K562 (cell line): Measurements from ENCODE around the gene CPNE6. TPM values are rescaled to one million over a fixed set of nuclear protein-coding genes. Genes with fewer than 3 reads are reported as not detected.
"Not testable (repeated sequence)": the region's sequence is repeated elsewhere in the genome, so short reads cannot be mapped to it uniquely, and the experiment has no call there.

Experiments used
- ATAC-seq: fragments of 200-7000 bp; cut with Tn5 transposase; 3 replicates; pipeline ENCODE4 v1.9.1; 2020; ENCODE audit warnings: moderate library complexity
- BruUV-seq: library from RNA; stranded (reverse); fragments of 400-500 nt; replicated peaks from 2 replicates; lab custom pipeline; 2021; lab: Mats Ljungman, UMichigan
- CTCF ChIA-PET: fragments of 300-600 bp; formaldehyde crosslinking; extraction: SDS; loops from one replicate; lab custom pipeline; 2021; ENCODE audit warnings: low intra/inter-chr PET ratio; lab: Yijun Ruan, JAX
- POLR2A ChIA-PET: fragments of 300-600, 350-650 bp; sonication (Branson Sonifier 250); formaldehyde crosslinking; extraction: SDS; loops from one replicate; lab custom pipeline; 2021; ENCODE audit warnings: antibody characterized with exemption, inconsistent platforms; lab: Yijun Ruan, JAX
- DNase-seq, 4 experiments: peaks; one replicate each; pipeline versions ENCODE4 v3.0.0 to v3.0.0-alpha.2; 2011 to 2018; ENCODE audit warnings: low spot score in 3 of 4, mixed read lengths in 3 of 4; ENCODE audit errors: extremely low read depth in 1 of 4
- FAIRE-seq: peaks from 2 replicates; lab custom pipeline; 2011; peaks lifted over from hg19 to GRCh38; lab: Jason Lieb, UNC
- H2AFZ ChIP-seq: 2 replicates; pipeline ENCODE4 v1.6.0; 2011; ENCODE audit warnings: low read depth, low read length, control low read depth, inconsistent platforms
- H3K27ac ChIP-seq: fragments of 200-600 bp; 3 replicates; pipeline ENCODE4 v1.8.0; 2011; ENCODE audit warnings: low read depth, mild to moderate bottlenecking, control low read depth, inconsistent platforms, low read length, moderate library complexity, mixed read lengths; ENCODE audit errors: extremely low read depth
- H3K27me3 ChIP-seq, 2 experiments: fragments of 300-600 bp in 1 of 2; 2 replicates in 1 of 2; 3 replicates in 1 of 2; pipeline versions ENCODE4 v1.6.0 to v1.8.0; 2011; ENCODE audit warnings: inconsistent platforms in 2 of 2, low read length in 2 of 2, mild to moderate bottlenecking in 1 of 2, mixed read lengths in 1 of 2, moderate library complexity in 1 of 2; ENCODE audit not compliant: control insufficient read depth in 2 of 2, insufficient read depth in 2 of 2
- H3K36me3 ChIP-seq: fragments of 300-600 bp; 3 replicates; pipeline ENCODE4 v1.8.0; 2011; ENCODE audit warnings: mild to moderate bottlenecking, low read length, inconsistent platforms; ENCODE audit not compliant: control insufficient read depth, insufficient read depth
- H3K4me1 ChIP-seq, 2 experiments: fragments of 200-600 bp in 1 of 2; replicated peaks in 1 of 2; 2 replicates in 1 of 2; 3 replicates in 1 of 2; pipeline versions ENCODE4 v1.5.1 to v1.8.0; 2011; ENCODE audit warnings: inconsistent platforms in 2 of 2, low read length in 2 of 2, mild to moderate bottlenecking in 1 of 2, mixed read lengths in 1 of 2, moderate library complexity in 1 of 2; ENCODE audit not compliant: control insufficient read depth in 2 of 2, insufficient read depth in 2 of 2
- H3K4me2 ChIP-seq: 2 replicates; pipeline ENCODE4 v1.6.1; 2011; ENCODE audit warnings: low read length, control low read depth, inconsistent platforms, mixed read lengths; ENCODE audit not compliant: insufficient read depth
- H3K4me3 ChIP-seq: fragments of 200-600 bp; sonication (generic), shearing (Covaris generic); 2 replicates; pipeline ENCODE4 v1.5.1; 2016; ENCODE audit warnings: control low read depth, inconsistent platforms
- H3K79me2 ChIP-seq: fragments of 200-600 bp; 3 replicates; pipeline ENCODE4 v1.8.0; 2011; ENCODE audit warnings: low read length, inconsistent platforms; ENCODE audit not compliant: control insufficient read depth, insufficient read depth
- H3K9ac ChIP-seq, 2 experiments: 2 replicates each; pipeline versions ENCODE4 v1.6.0 to v1.6.1; 2011; ENCODE audit warnings: low read depth in 2 of 2, low read length in 2 of 2, control low read depth in 1 of 2, inconsistent platforms in 1 of 2, mild to moderate bottlenecking in 1 of 2, mixed read lengths in 1 of 2; ENCODE audit not compliant: insufficient read depth in 1 of 2
- H3K9me1 ChIP-seq: one replicate; pipeline ENCODE4 v1.6.0; 2011; ENCODE audit warnings: inconsistent platforms, mild to moderate bottlenecking, low read length, moderate library complexity; ENCODE audit not compliant: control insufficient read depth, insufficient read depth
- H3K9me3 ChIP-seq: replicated peaks from 2 replicates; pipeline ENCODE4 v1.5.1; 2011; ENCODE audit warnings: low read depth, low read length, inconsistent platforms; ENCODE audit not compliant: control insufficient read depth, insufficient read depth
- H4K20me1 ChIP-seq: replicated peaks from 2 replicates; pipeline ENCODE4 v1.6.1; 2011; ENCODE audit warnings: low read length, inconsistent platforms, mixed read lengths; ENCODE audit not compliant: control insufficient read depth, insufficient read depth
- WGBS: fragments of 100-300 bp; shearing (Covaris generic); methylation state at CpG from one replicate; pipeline ENCODE4 v1.1.6; 2016; ENCODE audit warnings: low coverage, mixed read lengths; ENCODE audit not compliant: insufficient coverage; ENCODE audit errors: missing lambda C conversion rate; 5-methylcytosine and 5-hydroxymethylcytosine counted together
- in situ Hi-C: fragments of 300-500 bp; cut with MboI; formaldehyde crosslinking; loops from 4 replicates; pipeline ENCODE4 v1.15.0; 2018; ENCODE audit warnings: inconsistent platforms, mixed read lengths
- intact Hi-C: fragments of 100-400 bp; cut with micrococcal nuclease; formaldehyde crosslinking; loops from 2 replicates; pipeline ENCODE4 v1.14.2; 2022
- polyA plus RNA-seq, 8 experiments: library from polyadenylated mRNA; depleted of rRNA in 4 of 8; stranded (reverse) in 5 of 8; unstranded in 3 of 8; fragments of >200 nt; fragmentation: Nextera tagmentation in 2 of 8; fragmentation: Illumina TruSeq in 1 of 8; extraction: Ambion mirVana in 2 of 8; extraction: Trizol in 1 of 8; gene quantifications; 2 replicates each; pipeline versions ENCODE4 v1.2.1 to v1.2.3, GENCODE V29; 2011 to 2014; ENCODE audit warnings: inconsistent platforms in 1 of 8, missing spikeins in 1 of 8
- total RNA-seq, 7 experiments: library from RNA; depleted of rRNA in 6 of 7; stranded (reverse); fragments of >200 nt in 6 of 7; fragmentation: Illumina TruSeq in 2 of 7; extraction: Trizol in 2 of 7; gene quantifications; 2 replicates each; pipeline versions ENCODE4 v1.2.1 to v1.2.3, GENCODE V29; 2011 to 2021; ENCODE audit warnings: low replicate concordance in 1 of 7

CPNE6 gene
- total and polyA plus RNA-seq, 9 of the 15 experiments (the other 6 are each of a cell fraction or from before 2014, with no cell fraction given) = not detected

DNA sequence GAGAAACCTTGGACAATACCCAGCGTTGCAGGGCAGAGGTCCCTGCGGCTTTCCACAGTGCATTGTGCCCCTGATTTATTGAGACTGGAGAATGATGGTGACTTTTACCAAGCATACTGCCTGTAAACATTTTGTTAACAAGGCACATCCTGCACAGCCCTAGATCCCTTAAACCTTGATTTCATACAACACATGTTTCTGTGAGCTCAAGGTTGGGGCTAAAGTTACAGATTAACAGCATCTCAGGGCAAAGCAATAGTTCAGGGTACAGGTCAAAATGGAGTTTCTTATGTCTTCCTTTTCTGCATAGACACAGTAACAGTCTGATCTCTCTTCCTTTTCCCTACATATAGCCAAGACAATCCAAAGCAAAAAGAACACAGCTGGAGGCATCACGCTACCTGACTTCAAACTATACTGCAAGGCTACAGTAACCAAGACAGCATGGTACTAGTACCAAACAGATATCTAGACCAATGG lies 46.4 kb upstream of the CPNE6 start:
- BruUV-seq, intact Hi-C loops, H3K9me3 ChIP-seq, H2AFZ ChIP-seq, CTCF ChIA-PET, H3K4me1 ChIP-seq, in situ Hi-C loops, H3K36me3 ChIP-seq, H3K4me3 ChIP-seq, H3K79me2 ChIP-seq, FAIRE-seq, ATAC-seq, H3K27me3 ChIP-seq, H3K9me1 ChIP-seq, POLR2A ChIA-PET, H3K27ac ChIP-seq, H4K20me1 ChIP-seq, DNase-seq, H3K9ac ChIP-seq, H3K4me2 ChIP-seq: not testable (repeated sequence)
- 30% methylated on average over 2 of the region's 3 CpGs for WGBS

- H3K4me1 ChIP-seq, DNase-seq, H3K27me3 ChIP-seq, in situ Hi-C loops, ATAC-seq, H3K36me3 ChIP-seq, intact Hi-C loops, H3K9me1 ChIP-seq, H3K9me3 ChIP-seq, H3K79me2 ChIP-seq, CTCF ChIA-PET, BruUV-seq, POLR2A ChIA-PET, H3K9ac ChIP-seq, H3K4me2 ChIP-seq, H2AFZ ChIP-seq, H3K27ac ChIP-seq, H3K4me3 ChIP-seq, FAIRE-seq, H4K20me1 ChIP-seq: not testable (repeated sequence)
- WGBS = 75% methylated on average over 1 of the region's 3 CpGs
Observed at GRCh38 chr14:24029687-24030086, 41.7 kb upstream of the CPNE6 start.
